Measurements from ENCODE around the gene PNMA6E.

GRCh38 chrX:153441296-153441695 lies 40.1 kb upstream of the PNMA6E start:
- TF ChIP-seq CTCF (IDR thresholded peaks at IDR 0.05; ENCODE audit: insufficient read depth, low read length, poor library complexity, severe bottlenecking), result no peak
- no peak for TF ChIP-seq EZH2phosphoT487 (conservative IDR thresholded peaks at IDR 0.05; ENCODE audit: low read length)

Data from SU-DHL-6 (cell line).